Measurements from ENCODE around the gene DNAH9. TPM values are rescaled to one million over a fixed set of nuclear protein-coding genes. Genes with fewer than 3 reads are reported as not detected.

Gene DNAH9
- total and polyA plus RNA-seq, 2 of the 8 experiments (the other 6 are each of a cell fraction or from before 2014, with no cell fraction given): 0.21 to 0.86 TPM

GRCh38 chr17:11730747-11731146 is 132.5 kb downstream of the DNAH9 start (continued):
- no peak for TF ChIP-seq CHD7 (IDR thresholded peaks at IDR 0.05; ENCODE audit: insufficient replicate concordance, low read length)
- TF ChIP-seq BACH1 (IDR thresholded peaks at IDR 0.05; ENCODE audit: low read length): no peak
- TF ChIP-seq CTBP2 (IDR thresholded peaks at IDR 0.05; ENCODE audit: borderline replicate concordance, insufficient read depth, insufficient read length, low read length): no peak
- TF ChIP-seq PHF8 (conservative IDR thresholded peaks at IDR 0.05; ENCODE audit: low read depth, low read length): no peak

Measured in H1 (cell line).